ENCODE data around the gene FBXO7. TPM values are rescaled to one million over a fixed set of nuclear protein-coding genes. Genes with fewer than 3 reads are reported as not detected.
"Not testable (repeated sequence)": the region's sequence is repeated elsewhere in the genome, so short reads cannot be mapped to it uniquely, and the experiment has no call there.

Gene FBXO7
- total and polyA plus RNA-seq, 12 donors = 52.0 to 183 (median 112) TPM

- DNase-seq = peak in 6 of 7 donors; percentile 20 to 37 (median 27)
- Histone ChIP-seq H3K36me3 (replicated peaks in 1 of 2) (no peaks in the 10 kb centered on the region), H3K27ac (peak overlapping the region in 2 of 5 donors; percentile 98 to 100), H3K9me3 (replicated peaks in 1 of 3) (no peaks in the 10 kb centered on the region), H3K4me1 (replicated peaks in 1 of 2) (peaks cover 16 to 32% of the 10 kb centered on the region in 2 donors), H3K27me3 (no peaks in the 10 kb centered on the region), H3K4me3 (peak overlapping the region in 1 of 4 donors; percentile 78)
- 21 to 35% (median 30%) methylated on average over 6 of the region's 6 CpGs for WGBS, 4 donors
- peak; percentile 24 to 81 (median 54) for TF ChIP-seq CTCF (IDR thresholded peaks at IDR 0.05)
- TF ChIP-seq POLR2A (IDR thresholded peaks at IDR 0.05) = no peak
- intact Hi-C loops (cut with DNase I) = no loop called here
Observed at GRCh38 chr22:32473388-32473952, 1.1 kb upstream of the FBXO7 start.

GRCh38 chr22:32475468-32476010 is 928 bp downstream of the FBXO7 start:
- H3K27ac ChIP-seq = peak overlapping the region; percentile 97 to 100 (median 98)
- 0 to 1% (median 0%) methylated on average over 17 of the region's 17 CpGs for WGBS, 4 donors
- intact Hi-C loops (cut with DNase I) = no loop called here
- H3K4me3 ChIP-seq = peak overlapping the region; percentile 78 to 90 (median 86)
- H3K36me3 ChIP-seq (replicated peaks in 1 of 2) = no peaks in the 10 kb centered on the region
- H3K9me3 ChIP-seq (replicated peaks in 1 of 3) = no peaks in the 10 kb centered on the region
- TF ChIP-seq POLR2A (IDR thresholded peaks at IDR 0.05) = peak in 1 of 2 donors; percentile 63
- no peak for TF ChIP-seq CTCF (IDR thresholded peaks at IDR 0.05)
- no peaks in the 10 kb centered on the region for H3K27me3 ChIP-seq
- H3K4me1 ChIP-seq (replicated peaks in 1 of 2) = peaks cover 16 to 41% of the 10 kb centered on the region in 2 donors
- DNase-seq = peak; percentile 33 to 71 (median 55)

- peak overlapping the region in 4 of 5 donors; percentile 97 to 100 (median 99) for H3K27ac ChIP-seq
- peaks cover 16 to 45% of the 10 kb centered on the region in 2 donors for H3K4me1 ChIP-seq (replicated peaks in 1 of 2)
- H3K36me3 ChIP-seq (replicated peaks in 1 of 2) = no peaks in the 10 kb centered on the region
- no peak for DNase-seq
- TF ChIP-seq CTCF (IDR thresholded peaks at IDR 0.05) (no peak), POLR2A (IDR thresholded peaks at IDR 0.05) (no peak)
- WGBS, 4 donors = 6 to 13% (median 10%) methylated on average over 8 of the region's 8 CpGs
- H3K27me3 ChIP-seq = no peaks in the 10 kb centered on the region
- intact Hi-C loops (cut with DNase I) = no loop called here
- H3K4me3 ChIP-seq = peak overlapping the region in 3 of 4 donors; percentile 78 to 90 (median 88)
- H3K9me3 ChIP-seq (replicated peaks in 1 of 3) = no peaks in the 10 kb centered on the region
Observed at GRCh38 chr22:32476281-32477195, 1.9 kb downstream of the FBXO7 start.

- H3K27ac ChIP-seq = peak overlapping the region in 1 of 5 donors; percentile 100
- H3K9me3 ChIP-seq (replicated peaks in 1 of 3) = no peaks in the 10 kb centered on the region
- intact Hi-C loops (cut with DNase I) = no loop called here
- H3K36me3 ChIP-seq (replicated peaks in 1 of 2) = no peaks in the 10 kb centered on the region
- no peak for DNase-seq
- no peaks in the 10 kb centered on the region for H3K27me3 ChIP-seq
- TF ChIP-seq POLR2A (IDR thresholded peaks at IDR 0.05) = no peak
- no peak for TF ChIP-seq CTCF (IDR thresholded peaks at IDR 0.05)
- H3K4me3 ChIP-seq = peak overlapping the region in 1 of 4 donors; percentile 78
- peaks cover 16 to 47% of the 10 kb centered on the region in 2 donors for H3K4me1 ChIP-seq (replicated peaks in 1 of 2)
- 88 to 93% (median 90%) methylated on average over 5 of the region's 5 CpGs for WGBS, 4 donors
Observed at GRCh38 chr22:32477596-32477995, 3.0 kb downstream of the FBXO7 start.

GRCh38 chr22:32478552-32478951 is 3.9 kb downstream of the FBXO7 start:
- H3K27me3 ChIP-seq; DNase-seq; intact Hi-C loops (cut with DNase I); H3K36me3 ChIP-seq (replicated peaks in 1 of 2); H3K4me3 ChIP-seq; H3K9me3 ChIP-seq (replicated peaks in 1 of 3): not testable (repeated sequence)
- WGBS, 4 donors = 81 to 94% (median 92%) methylated on average over 2 of the region's 2 CpGs
- Histone ChIP-seq H3K27ac (peak overlapping the region in 2 of 5 donors; percentile 39 to 47), H3K4me1 (replicated peaks in 1 of 2) (peaks cover 16 to 51% of the 10 kb centered on the region in 2 donors)

Data from adrenal gland (tissue), 12 donors.